B cell (primary cell): Measurements from ENCODE around the gene L3MBTL4. TPM values are rescaled to one million over a fixed set of nuclear protein-coding genes. Genes with fewer than 3 reads are reported as not detected.

Experiments used
- ATAC-seq: fragments of 200-7000 bp; cut with Tn5 transposase; one replicate; pipeline ENCODE4 v1.10.0; 2021; ENCODE audit warnings: low read depth, mild to moderate bottlenecking, moderate number of reproducible peaks, moderate library complexity
- CTCF ChIA-PET: fragments of 350-600 bp; sonication (Branson Sonifier 250); formaldehyde crosslinking; loops from one replicate; lab custom pipeline; 2021; ENCODE audit warnings: antibody characterized with exemption, inconsistent platforms; lab: Charles Lee
- POLR2A ChIA-PET: fragments of 350-600 bp; sonication (Branson Sonifier 250); formaldehyde crosslinking; loops from one replicate; lab custom pipeline; 2021; ENCODE audit warnings: antibody characterized with exemption; lab: Charles Lee
- DNase-seq: peaks from one replicate; pipeline ENCODE4 v3.0.0; 2013
- H2AFZ ChIP-seq: 2 replicates; pipeline ENCODE4 v1.6.1; 2012; ENCODE audit warnings: mild to moderate bottlenecking, low read depth, low read length; ENCODE audit not compliant: insufficient read depth, poor library complexity, severe bottlenecking
- H3K27ac ChIP-seq, 2 donors: 1 replicate in 1 of 2; 2 replicates in 1 of 2; pipeline ENCODE4 v1.5.1; 2012 to 2013; ENCODE audit warnings: low read length in 2 of 2, mild to moderate bottlenecking in 2 of 2, moderate library complexity in 1 of 2
- H3K27me3 ChIP-seq, 4 experiments: fragments of 200-600 bp in 1 of 4; sonication (generic) in 1 of 4; replicated peaks in 1 of 4; 1 replicate in 2 of 4; 2 replicates in 2 of 4; pipeline versions ENCODE4 v1.6.1 to v1.7.0; 2013 to 2016; ENCODE audit warnings: low read length in 3 of 4, mild to moderate bottlenecking in 2 of 4, mixed read lengths in 1 of 4, moderate library complexity in 1 of 4; ENCODE audit not compliant: insufficient read depth in 4 of 4, control insufficient read depth in 3 of 4; ENCODE audit errors: control extremely low read depth in 1 of 4
- H3K36me3 ChIP-seq, 2 experiments: replicated peaks in 1 of 2; 1 replicate in 1 of 2; 2 replicates in 1 of 2; pipeline versions ENCODE4 v1.6.1 to v1.7.1; 2013; ENCODE audit warnings: low read length in 1 of 2; ENCODE audit not compliant: insufficient read depth in 2 of 2, control insufficient read depth in 1 of 2; ENCODE audit errors: control extremely low read depth in 1 of 2, extremely low read depth in 1 of 2
- H3K4me1 ChIP-seq, 2 donors: fragments of 200-600 bp in 1 of 2; sonication (generic) in 1 of 2; 1 replicate in 1 of 2; 2 replicates in 1 of 2; pipeline versions ENCODE4 v1.5.1 to v1.6.1; 2013 to 2017; ENCODE audit warnings: low read length in 2 of 2; ENCODE audit not compliant: control insufficient read depth in 2 of 2, insufficient read depth in 2 of 2
- H3K4me2 ChIP-seq: replicated peaks from 2 replicates; pipeline ENCODE3; 2012; ENCODE audit warnings: mild to moderate bottlenecking, low read depth, low read length; ENCODE audit not compliant: poor library complexity, severe bottlenecking
- H3K4me3 ChIP-seq, 5 experiments: fragments of 200-600 bp in 1 of 5; sonication (generic) in 1 of 5; 1 replicate in 3 of 5; 2 replicates in 2 of 5; pipeline versions ENCODE4 v1.5.1 to v1.7.0; 2011 to 2016; ENCODE audit warnings: low read length in 4 of 5, mild to moderate bottlenecking in 4 of 5, low read depth in 2 of 5, control low read depth in 1 of 5, moderate library complexity in 1 of 5; ENCODE audit not compliant: insufficient read depth in 1 of 5; ENCODE audit errors: control extremely low read depth in 1 of 5, extremely low read depth in 1 of 5
- H3K79me2 ChIP-seq: fragments of 200-600 bp; sonication (generic); one replicate; pipeline ENCODE4 v1.6.0; 2016; ENCODE audit warnings: low read length; ENCODE audit not compliant: control insufficient read depth, insufficient read depth
- H3K9ac ChIP-seq: fragments of 200-600 bp; sonication (generic); 2 replicates; pipeline ENCODE4 v1.6.1; 2017; ENCODE audit warnings: mild to moderate bottlenecking, low read length, moderate library complexity
- H3K9me3 ChIP-seq, 3 donors: one replicate each; pipeline versions ENCODE4 v1.6.1 to v1.7.1; 2013; ENCODE audit warnings: low read length in 2 of 3; ENCODE audit not compliant: control insufficient read depth in 2 of 3, insufficient read depth in 1 of 3; ENCODE audit errors: control extremely low read depth in 1 of 3
- H4K20me1 ChIP-seq: 2 replicates; pipeline ENCODE4 v1.6.0; 2012; ENCODE audit warnings: mild to moderate bottlenecking, low read length; ENCODE audit not compliant: insufficient read depth, control insufficient read depth, poor library complexity, severe bottlenecking
- H3K27ac Mint-ChIP-seq: one replicate; pipeline ENCODE4 v1.8.0; 2021; ENCODE audit warnings: mixed read lengths
- H3K27me3 Mint-ChIP-seq: one replicate; pipeline ENCODE4 v1.8.0; 2021; ENCODE audit warnings: mixed read lengths
- H3K4me1 Mint-ChIP-seq: one replicate; pipeline ENCODE4 v1.8.0; 2021; ENCODE audit warnings: mixed read lengths
- H3K4me3 Mint-ChIP-seq: one replicate; pipeline ENCODE4 v1.8.0; 2021; ENCODE audit warnings: mixed read lengths
- H3K9me3 Mint-ChIP-seq: one replicate; pipeline ENCODE4 v1.8.0; 2022; ENCODE audit warnings: mixed read lengths; ENCODE audit not compliant: insufficient read depth
- EZH2 ChIP-seq: IDR thresholded peaks from 2 replicates; pipeline ENCODE4 v1.6.1; 2012; ENCODE audit warnings: borderline replicate concordance, low read depth, mild to moderate bottlenecking, moderate library complexity, low read length; ENCODE audit not compliant: insufficient read depth, poor library complexity, severe bottlenecking
- WGBS: methylation state at CpG from one replicate; pipeline ENCODE4 v1.1.5; 2013; ENCODE audit warnings: missing lambda C conversion rate; ENCODE audit not compliant: insufficient coverage; 5-methylcytosine and 5-hydroxymethylcytosine counted together
- intact Hi-C: fragments of 100-400 bp; cut with micrococcal nuclease; formaldehyde crosslinking; loops from one replicate; pipeline ENCODE4 v1.10.0; 2022
- polyA plus RNA-seq: library from polyadenylated mRNA; depleted of rRNA; stranded (reverse); fragments of >200 nt; gene quantifications from 2 replicates; pipeline ENCODE4 v1.2.3, GENCODE V29; 2012
- total RNA-seq, 2 donors: library from RNA; stranded (reverse); fragments of 120-200 nt in 1 of 2; gene quantifications; 1 replicate in 1 of 2; 2 replicates in 1 of 2; pipeline versions ENCODE4 v1.2.3 to v1.2.4, GENCODE V29; 2013 to 2022
- TF ChIP-seq, protein P1 (sequence below): fragments of 200-600 bp; IDR thresholded peaks from one replicate; pipeline ENCODE4 v1.8.0; 2022; ENCODE audit warnings: antibody characterized with exemption, mild to moderate bottlenecking

The L3MBTL4 gene
- total and polyA plus RNA-seq, 2 donors (not counting 1 experiment from before 2014, with no cell fraction given) = 3.0 to 11.9 TPM

DNA sequence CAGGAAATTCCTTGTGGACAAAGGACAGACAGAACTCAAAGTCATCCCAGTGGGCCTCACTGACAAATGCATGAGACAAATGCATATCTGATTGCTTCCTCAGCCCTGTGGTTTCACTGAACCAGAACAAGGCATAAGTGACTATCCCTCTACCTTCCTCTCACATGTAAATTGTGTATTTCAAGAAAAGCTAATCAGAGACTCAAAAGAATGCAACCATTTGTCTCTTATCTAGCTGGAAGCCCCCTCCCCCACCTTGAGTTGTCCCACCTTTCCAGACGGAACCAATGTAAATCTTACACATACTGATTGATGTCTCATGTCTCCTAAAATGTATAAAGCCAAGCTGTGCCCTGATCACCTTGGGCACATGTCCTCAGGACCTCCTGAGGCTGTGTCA is 417.4 kb downstream of the L3MBTL4 start:
- ChIA-PET POLR2A (no interaction called here), CTCF (interaction anchor here (1.0 kb wide), 1 partner anchor 10 kb away, joined by 3 read pairs; no protein-coding TSS in a partner anchor)
- H3K4me3 Mint-ChIP-seq = no peak overlapping the region
- H3K27ac Mint-ChIP-seq = no peak overlapping the region
- Histone ChIP-seq H3K27ac (no peak overlapping the region), H3K4me1 (no peaks in the 10 kb centered on the region), H3K79me2 (no peaks in the 10 kb centered on the region), H3K9me3 (peaks cover 0 to 14% (median 4%) of the 10 kb centered on the region in 3 donors), H3K27me3 (no peaks in the 10 kb centered on the region), H3K4me2 (no peak overlapping the region), H2AFZ (no peak overlapping the region), H3K4me3 (no peak overlapping the region), H3K9ac (no peak overlapping the region), H3K36me3 (no peaks in the 10 kb centered on the region), H4K20me1 (no peaks in the 10 kb centered on the region)
- H3K9me3 Mint-ChIP-seq = peaks cover 3% of the 10 kb centered on the region
- 80% methylated on average over 1 of the region's 1 CpG for WGBS
- no peaks in the 10 kb centered on the region for H3K27me3 Mint-ChIP-seq
- intact Hi-C loops = loop anchor here (10.0 kb wide), 1 partner anchor 57 kb away; no protein-coding TSS in a partner anchor
- no peak for DNase-seq
- TF ChIP-seq, protein P1, sequence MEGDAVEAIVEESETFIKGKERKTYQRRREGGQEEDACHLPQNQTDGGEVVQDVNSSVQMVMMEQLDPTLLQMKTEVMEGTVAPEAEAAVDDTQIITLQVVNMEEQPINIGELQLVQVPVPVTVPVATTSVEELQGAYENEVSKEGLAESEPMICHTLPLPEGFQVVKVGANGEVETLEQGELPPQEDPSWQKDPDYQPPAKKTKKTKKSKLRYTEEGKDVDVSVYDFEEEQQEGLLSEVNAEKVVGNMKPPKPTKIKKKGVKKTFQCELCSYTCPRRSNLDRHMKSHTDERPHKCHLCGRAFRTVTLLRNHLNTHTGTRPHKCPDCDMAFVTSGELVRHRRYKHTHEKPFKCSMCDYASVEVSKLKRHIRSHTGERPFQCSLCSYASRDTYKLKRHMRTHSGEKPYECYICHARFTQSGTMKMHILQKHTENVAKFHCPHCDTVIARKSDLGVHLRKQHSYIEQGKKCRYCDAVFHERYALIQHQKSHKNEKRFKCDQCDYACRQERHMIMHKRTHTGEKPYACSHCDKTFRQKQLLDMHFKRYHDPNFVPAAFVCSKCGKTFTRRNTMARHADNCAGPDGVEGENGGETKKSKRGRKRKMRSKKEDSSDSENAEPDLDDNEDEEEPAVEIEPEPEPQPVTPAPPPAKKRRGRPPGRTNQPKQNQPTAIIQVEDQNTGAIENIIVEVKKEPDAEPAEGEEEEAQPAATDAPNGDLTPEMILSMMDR = no peak
- no peak for TF ChIP-seq EZH2
- no peak for ATAC-seq
- H3K4me1 Mint-ChIP-seq = no peaks in the 10 kb centered on the region

DNA sequence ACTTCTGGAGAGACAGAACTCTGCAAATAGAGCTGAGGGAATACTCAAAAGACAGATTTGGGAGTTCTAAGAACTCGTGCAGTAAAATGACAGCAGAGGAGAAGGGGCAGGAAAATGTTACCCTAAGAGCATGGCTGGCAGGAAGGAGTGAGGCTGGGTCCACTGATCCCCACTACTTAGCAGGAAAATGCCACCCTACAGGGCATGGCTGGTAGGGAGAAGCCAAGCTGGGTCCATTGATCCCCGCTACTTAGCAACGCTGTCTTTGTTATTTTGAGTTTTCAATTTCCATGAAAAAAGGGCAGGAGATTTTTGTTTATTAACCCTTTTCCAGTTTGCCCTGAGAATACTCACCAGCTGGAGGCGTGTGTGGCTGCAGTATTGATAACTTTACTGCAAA is 419.1 kb downstream of the L3MBTL4 start:
- Histone ChIP-seq H3K79me2 (no peaks in the 10 kb centered on the region), H3K27me3 (no peaks in the 10 kb centered on the region), H3K4me2 (no peak overlapping the region), H3K27ac (no peak overlapping the region), H3K4me3 (no peak overlapping the region), H3K4me1 (no peaks in the 10 kb centered on the region), H4K20me1 (no peaks in the 10 kb centered on the region), H3K9me3 (peaks cover 0 to 11% (median 4%) of the 10 kb centered on the region in 3 donors), H2AFZ (no peak overlapping the region), H3K9ac (no peak overlapping the region), H3K36me3 (no peaks in the 10 kb centered on the region)
- intact Hi-C loops = loop anchor here (10.0 kb wide), 1 partner anchor 59 kb away; no protein-coding TSS in a partner anchor
- Mint-ChIP-seq H3K27me3 (no peaks in the 10 kb centered on the region), H3K27ac (no peak overlapping the region), H3K9me3 (peaks cover 3% of the 10 kb centered on the region), H3K4me1 (no peaks in the 10 kb centered on the region), H3K4me3 (no peak overlapping the region)
- TF ChIP-seq EZH2 = no peak
- TF ChIP-seq, protein P1 = no peak
- DNase-seq (no peak), ATAC-seq (no peak)
- POLR2A ChIA-PET = no interaction called here
- CTCF ChIA-PET = no interaction called here
- 80% methylated on average over 1 of the region's 4 CpGs for WGBS
